ENCODE measurements around the gene GDI2.
"Not testable (repeated sequence)": the region's sequence is repeated elsewhere in the genome, so short reads cannot be mapped to it uniquely, and the experiment has no call there.

The GDI2 gene

GRCh38 chr10:5841965-5842364 lies 28.7 kb upstream of the GDI2 start:
- H3K36me3 ChIP-seq (ENCODE audit: control insufficient read depth, insufficient read depth, low read length) = no peaks in the 10 kb centered on the region
- no peak overlapping the region for H2BK15ac ChIP-seq (replicated peaks; ENCODE audit: low read depth)
- no peak overlapping the region for H3K18ac ChIP-seq (ENCODE audit: low read length)
- no peak overlapping the region for H3K27ac ChIP-seq (ENCODE audit: low read depth, low read length)
- DNase-seq = no peak
- H3K56ac ChIP-seq (ENCODE audit: low read length) = no peak overlapping the region
- H3K4ac ChIP-seq (ENCODE audit: low read depth, low read length) = no peak overlapping the region
- WGBS (ENCODE audit: extremely low coverage, insufficient coverage, low lambda C conversion rate) = no CpG with 5 or more reads among the region's 14 CpGs
- no peaks in the 10 kb centered on the region for H3K27me3 ChIP-seq (ENCODE audit: insufficient read depth, low read length, poor library complexity)
- H3K4me2 ChIP-seq (ENCODE audit: low read length) = no peak overlapping the region
- no peak overlapping the region for H2AK5ac ChIP-seq (ENCODE audit: low read length)
- H3K79me1 ChIP-seq (ENCODE audit: low read length) = no peaks in the 10 kb centered on the region
- no peaks in the 10 kb centered on the region for H3K4me1 ChIP-seq (ENCODE audit: control insufficient read depth, low read depth, low read length)
- H2BK5ac ChIP-seq (ENCODE audit: low read length) = no peak overlapping the region
- H4K8ac ChIP-seq (ENCODE audit: low read depth, low read length) = no peak overlapping the region
- no peak overlapping the region for H4K5ac ChIP-seq (ENCODE audit: low read length)
- H3K79me2 ChIP-seq (ENCODE audit: control insufficient read depth, insufficient read depth, low read length) = no peaks in the 10 kb centered on the region
- H2BK120ac ChIP-seq (ENCODE audit: low read depth, low read length) = no peak overlapping the region
- H3K4me3 ChIP-seq (ENCODE audit: low read length) = no peak overlapping the region
- H3K23ac ChIP-seq (ENCODE audit: low read length) = no peak overlapping the region
- no peak overlapping the region for H3K9ac ChIP-seq (ENCODE audit: low read length)

DNA sequence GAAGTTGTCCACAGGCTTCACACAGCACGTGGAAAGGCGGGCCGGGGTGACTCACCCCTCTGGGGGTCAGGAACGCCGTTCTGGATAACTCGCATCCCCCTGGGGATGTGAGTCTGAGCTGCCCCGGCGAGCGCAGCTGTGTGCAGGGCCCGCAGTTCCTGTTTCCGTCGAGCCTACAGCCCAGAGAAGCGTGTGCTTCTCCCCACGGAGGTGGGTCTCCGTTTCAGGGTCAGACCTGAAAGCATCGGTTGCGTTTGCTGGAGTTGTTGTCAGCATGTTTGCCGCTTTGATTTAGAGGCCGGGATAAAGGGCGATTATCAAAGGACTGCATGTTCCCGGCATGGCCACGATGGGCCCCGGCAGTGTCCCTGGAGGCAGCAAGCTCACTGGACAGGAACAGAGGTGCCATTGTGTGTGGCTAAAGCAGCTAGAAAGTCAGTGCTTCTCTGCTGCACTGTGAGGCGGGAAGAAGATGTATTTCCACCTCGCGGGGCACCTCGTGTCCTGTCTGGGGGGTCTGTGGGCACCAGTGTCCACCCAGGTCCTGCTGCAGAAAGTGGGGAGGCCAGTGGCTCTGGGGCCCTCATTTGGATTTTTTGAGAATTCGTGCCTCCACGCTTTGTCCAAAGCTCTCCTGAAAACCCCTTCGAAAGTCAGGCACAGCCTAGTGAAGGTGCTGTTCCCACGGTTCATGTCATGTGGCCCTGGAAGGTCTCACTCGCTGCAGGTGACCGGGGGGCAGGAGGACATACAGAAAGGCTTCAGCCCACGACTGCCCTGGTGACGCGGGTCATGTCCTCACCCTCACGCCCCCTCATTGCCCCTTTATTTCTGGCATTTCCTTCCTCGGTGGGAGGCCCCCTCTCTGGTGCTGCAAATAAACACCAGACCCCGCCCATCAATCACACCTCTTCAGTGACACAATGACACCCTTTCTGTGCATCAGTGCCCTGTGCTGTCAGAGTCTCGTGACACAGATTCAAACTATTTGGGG lies 27.4 kb upstream of the GDI2 start:
- Histone ChIP-seq H3K4ac (ENCODE audit: low read depth, low read length) (no peak overlapping the region), H4K5ac (ENCODE audit: low read length) (no peak overlapping the region), H3K9ac (ENCODE audit: low read length) (no peak overlapping the region), H2BK5ac (ENCODE audit: low read length) (no peak overlapping the region), H3K79me1 (ENCODE audit: low read length) (no peaks in the 10 kb centered on the region), H2BK15ac (replicated peaks; ENCODE audit: low read depth) (no peak overlapping the region), H3K4me1 (ENCODE audit: control insufficient read depth, low read depth, low read length) (no peaks in the 10 kb centered on the region), H3K4me3 (ENCODE audit: low read length) (no peak overlapping the region), H3K36me3 (ENCODE audit: control insufficient read depth, insufficient read depth, low read length) (no peaks in the 10 kb centered on the region), H3K4me2 (ENCODE audit: low read length) (no peak overlapping the region), H4K8ac (ENCODE audit: low read depth, low read length) (no peak overlapping the region), H3K23ac (ENCODE audit: low read length) (no peak overlapping the region), H3K27me3 (ENCODE audit: insufficient read depth, low read length, poor library complexity) (no peaks in the 10 kb centered on the region), H3K18ac (ENCODE audit: low read length) (no peak overlapping the region), H3K79me2 (ENCODE audit: control insufficient read depth, insufficient read depth, low read length) (no peaks in the 10 kb centered on the region), H3K56ac (ENCODE audit: low read length) (peak overlapping the region; percentile 30), H2BK120ac (ENCODE audit: low read depth, low read length) (no peak overlapping the region), H2AK5ac (ENCODE audit: low read length) (no peak overlapping the region), H3K27ac (ENCODE audit: low read depth, low read length) (no peak overlapping the region)
- WGBS (ENCODE audit: extremely low coverage, insufficient coverage, low lambda C conversion rate) = no CpG with 5 or more reads among the region's 40 CpGs
- peak; percentile 40 for DNase-seq

- H3K9ac ChIP-seq (ENCODE audit: low read length); H2BK15ac ChIP-seq (replicated peaks; ENCODE audit: low read depth); H3K18ac ChIP-seq (ENCODE audit: low read length); H3K4me2 ChIP-seq (ENCODE audit: low read length); H2AK5ac ChIP-seq (ENCODE audit: low read length); H3K36me3 ChIP-seq (ENCODE audit: control insufficient read depth, insufficient read depth, low read length); H4K5ac ChIP-seq (ENCODE audit: low read length); H3K4ac ChIP-seq (ENCODE audit: low read depth, low read length); H2BK5ac ChIP-seq (ENCODE audit: low read length); H3K27ac ChIP-seq (ENCODE audit: low read depth, low read length); H3K4me3 ChIP-seq (ENCODE audit: low read length); H2BK120ac ChIP-seq (ENCODE audit: low read depth, low read length); H3K27me3 ChIP-seq (ENCODE audit: insufficient read depth, low read length, poor library complexity); H4K8ac ChIP-seq (ENCODE audit: low read depth, low read length); H3K23ac ChIP-seq (ENCODE audit: low read length); H3K56ac ChIP-seq (ENCODE audit: low read length); H3K79me1 ChIP-seq (ENCODE audit: low read length); H3K4me1 ChIP-seq (ENCODE audit: control insufficient read depth, low read depth, low read length); DNase-seq; H3K79me2 ChIP-seq (ENCODE audit: control insufficient read depth, insufficient read depth, low read length): not testable (repeated sequence)
- no CpG with 5 or more reads among the region's 2 CpGs for WGBS (ENCODE audit: extremely low coverage, insufficient coverage, low lambda C conversion rate)
Measured at GRCh38 chr10:5836181-5836580, 22.9 kb upstream of the GDI2 start.

DNA sequence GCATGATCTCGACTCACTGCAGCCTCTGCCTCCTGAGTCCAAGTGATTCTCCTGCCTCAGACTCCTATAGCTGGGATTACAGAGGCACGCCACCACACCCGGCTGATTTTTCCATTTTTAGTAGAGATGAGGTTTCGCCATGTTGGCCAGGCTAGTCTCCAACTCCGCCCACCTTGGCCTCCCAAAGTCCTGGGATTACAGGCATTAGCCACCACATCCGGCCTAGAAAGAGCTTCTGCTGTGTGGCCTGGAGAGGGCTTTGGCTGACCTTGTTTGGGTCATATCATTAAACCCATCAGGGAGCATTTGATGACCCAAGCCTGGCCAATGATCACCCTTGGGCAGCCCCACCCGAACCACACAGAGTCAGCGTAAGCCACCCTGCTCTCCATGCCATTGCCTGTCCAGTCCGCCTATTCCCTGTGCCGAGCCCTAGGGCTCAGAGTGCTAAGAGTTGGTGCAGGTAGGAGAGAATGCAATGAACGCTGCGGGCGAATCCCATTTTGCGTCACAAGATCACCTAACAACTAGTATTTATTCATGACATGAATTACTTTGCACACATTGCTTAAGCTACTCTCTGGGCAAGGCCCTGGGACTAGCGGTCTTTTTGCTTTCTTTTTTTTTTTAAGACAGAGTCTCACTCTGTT lies 22.3 kb upstream of the GDI2 start:
- Histone ChIP-seq H3K4me1 (ENCODE audit: control insufficient read depth, low read depth, low read length) (no peaks in the 10 kb centered on the region), H3K4ac (ENCODE audit: low read depth, low read length) (no peak overlapping the region), H2BK120ac (ENCODE audit: low read depth, low read length) (no peak overlapping the region), H3K9ac (ENCODE audit: low read length) (no peak overlapping the region), H3K56ac (ENCODE audit: low read length) (no peak overlapping the region), H2BK5ac (ENCODE audit: low read length) (no peak overlapping the region), H3K36me3 (ENCODE audit: control insufficient read depth, insufficient read depth, low read length) (no peaks in the 10 kb centered on the region), H3K79me1 (ENCODE audit: low read length) (no peaks in the 10 kb centered on the region), H3K4me3 (ENCODE audit: low read length) (no peak overlapping the region), H4K5ac (ENCODE audit: low read length) (no peak overlapping the region), H3K4me2 (ENCODE audit: low read length) (no peak overlapping the region), H3K27ac (ENCODE audit: low read depth, low read length) (no peak overlapping the region), H2BK15ac (replicated peaks; ENCODE audit: low read depth) (no peak overlapping the region), H2AK5ac (ENCODE audit: low read length) (no peak overlapping the region), H3K18ac (ENCODE audit: low read length) (no peak overlapping the region), H4K8ac (ENCODE audit: low read depth, low read length) (no peak overlapping the region), H3K27me3 (ENCODE audit: insufficient read depth, low read length, poor library complexity) (no peaks in the 10 kb centered on the region), H3K79me2 (ENCODE audit: control insufficient read depth, insufficient read depth, low read length) (no peaks in the 10 kb centered on the region), H3K23ac (ENCODE audit: low read length) (no peak overlapping the region)
- WGBS (ENCODE audit: extremely low coverage, insufficient coverage, low lambda C conversion rate) = no CpG with 5 or more reads among the region's 15 CpGs
- DNase-seq = no peak

- H4K5ac ChIP-seq (ENCODE audit: low read length) = no peak overlapping the region
- H3K79me2 ChIP-seq (ENCODE audit: control insufficient read depth, insufficient read depth, low read length) = no peaks in the 10 kb centered on the region
- no peak overlapping the region for H3K23ac ChIP-seq (ENCODE audit: low read length)
- no peaks in the 10 kb centered on the region for H3K4me1 ChIP-seq (ENCODE audit: control insufficient read depth, low read depth, low read length)
- no peak overlapping the region for H3K18ac ChIP-seq (ENCODE audit: low read length)
- WGBS (ENCODE audit: extremely low coverage, insufficient coverage, low lambda C conversion rate) = no CpG with 5 or more reads among the region's 6 CpGs
- no peaks in the 10 kb centered on the region for H3K27me3 ChIP-seq (ENCODE audit: insufficient read depth, low read length, poor library complexity)
- no peak overlapping the region for H2BK120ac ChIP-seq (ENCODE audit: low read depth, low read length)
- no peak overlapping the region for H3K4ac ChIP-seq (ENCODE audit: low read depth, low read length)
- H2AK5ac ChIP-seq (ENCODE audit: low read length) = no peak overlapping the region
- H3K9ac ChIP-seq (ENCODE audit: low read length) = no peak overlapping the region
- no peak overlapping the region for H3K27ac ChIP-seq (ENCODE audit: low read depth, low read length)
- no peak overlapping the region for H2BK15ac ChIP-seq (replicated peaks; ENCODE audit: low read depth)
- no peak for DNase-seq
- H3K4me3 ChIP-seq (ENCODE audit: low read length) = no peak overlapping the region
- no peak overlapping the region for H2BK5ac ChIP-seq (ENCODE audit: low read length)
- H3K56ac ChIP-seq (ENCODE audit: low read length) = no peak overlapping the region
- no peak overlapping the region for H4K8ac ChIP-seq (ENCODE audit: low read depth, low read length)
- no peak overlapping the region for H3K4me2 ChIP-seq (ENCODE audit: low read length)
- no peaks in the 10 kb centered on the region for H3K79me1 ChIP-seq (ENCODE audit: low read length)
- H3K36me3 ChIP-seq (ENCODE audit: control insufficient read depth, insufficient read depth, low read length) = no peaks in the 10 kb centered on the region
Measured at GRCh38 chr10:5833814-5834213, 20.6 kb upstream of the GDI2 start.

Data from mesendoderm (in vitro differentiated cells).